ENCODE data around the gene ARHGEF26.

ARHGEF26 gene

DNA sequence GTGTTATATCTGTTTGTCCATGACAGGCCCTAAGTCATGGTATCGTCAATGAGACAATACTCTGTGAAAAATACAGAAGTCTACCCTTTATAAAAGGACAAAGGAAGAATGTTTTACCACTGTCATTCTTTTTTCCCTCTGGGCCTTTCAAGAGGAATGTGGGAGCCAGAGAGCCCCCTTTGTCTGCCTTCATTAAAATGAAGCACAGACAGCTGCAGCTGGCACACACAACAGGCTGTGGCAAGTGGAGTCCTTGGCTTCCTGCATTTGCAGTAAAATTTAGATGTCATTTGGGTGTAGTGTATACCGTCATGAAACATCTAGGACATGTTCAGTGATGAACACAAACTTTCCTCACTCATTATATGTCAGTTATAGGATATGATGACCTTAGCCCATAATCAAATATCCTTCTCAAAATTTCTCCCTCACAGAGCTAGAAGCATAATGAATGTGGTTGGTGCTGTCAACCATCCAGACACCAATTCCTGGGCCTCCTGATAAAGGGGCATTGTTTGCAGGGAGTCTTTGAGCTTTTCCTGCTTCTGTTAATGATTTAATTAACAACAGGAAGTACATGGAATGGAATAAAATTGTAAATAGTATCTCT lies 126.7 kb downstream of the ARHGEF26 start:
- Histone ChIP-seq H3K9me3 (ENCODE audit: control insufficient read depth, insufficient read depth, low read length) (no peaks in the 10 kb centered on the region), H3K27ac (ENCODE audit: low read length) (no peak overlapping the region), H3K4me3 (ENCODE audit: low read length) (no peak overlapping the region), H3K36me3 (ENCODE audit: control insufficient read depth, insufficient read depth, low read length) (no peaks in the 10 kb centered on the region), H3K27me3 (ENCODE audit: control insufficient read depth, insufficient read depth, low read length) (no peaks in the 10 kb centered on the region), H3K4me1 (ENCODE audit: control insufficient read depth, insufficient read depth, low read length) (peaks cover 1% of the 10 kb centered on the region; the same call in 1 of the 2 replicates)
- DNase-seq (ENCODE audit: low read depth, low spot score) = no peak
- no CpG with 5 or more reads among the region's 2 CpGs for WGBS (ENCODE audit: insufficient coverage, insufficient read length)

- Histone ChIP-seq H3K36me3 (ENCODE audit: control insufficient read depth, insufficient read depth, low read length) (0 out of 2 replicates have a peak, but pooled peaks cover 3% of the 10 kb centered on the region), H3K27ac (ENCODE audit: low read length) (no peak overlapping the region), H3K4me3 (ENCODE audit: low read length) (no peak overlapping the region), H3K27me3 (ENCODE audit: control insufficient read depth, insufficient read depth, low read length) (no peaks in the 10 kb centered on the region), H3K9me3 (ENCODE audit: control insufficient read depth, insufficient read depth, low read length) (no peaks in the 10 kb centered on the region), H3K4me1 (ENCODE audit: control insufficient read depth, insufficient read depth, low read length) (peaks cover 1% of the 10 kb centered on the region; the same call in 1 of the 2 replicates)
- no peak for DNase-seq (ENCODE audit: low read depth, low spot score)
- WGBS (ENCODE audit: insufficient coverage, insufficient read length) = no CpG with 5 or more reads among the region's 4 CpGs
Observed at GRCh38 chr3:154250291-154250690, 129.1 kb downstream of the ARHGEF26 start.

GRCh38 chr3:154251610-154252009 lies 130.4 kb downstream of the ARHGEF26 start:
- no peak overlapping the region for H3K4me3 ChIP-seq (ENCODE audit: low read length)
- H3K27me3 ChIP-seq (ENCODE audit: control insufficient read depth, insufficient read depth, low read length) = no peaks in the 10 kb centered on the region
- H3K36me3 ChIP-seq (ENCODE audit: control insufficient read depth, insufficient read depth, low read length) = peaks cover 3% of the 10 kb centered on the region; the same call in 1 of the 2 replicates
- no peaks in the 10 kb centered on the region for H3K9me3 ChIP-seq (ENCODE audit: control insufficient read depth, insufficient read depth, low read length)
- WGBS (ENCODE audit: insufficient coverage, insufficient read length) = no CpG with 5 or more reads among the region's 3 CpGs
- peaks cover 1% of the 10 kb centered on the region; the same call in 1 of the 2 replicates for H3K4me1 ChIP-seq (ENCODE audit: control insufficient read depth, insufficient read depth, low read length)
- no peak overlapping the region for H3K27ac ChIP-seq (ENCODE audit: low read length)
- DNase-seq (ENCODE audit: low read depth, low spot score) = no peak

DNA sequence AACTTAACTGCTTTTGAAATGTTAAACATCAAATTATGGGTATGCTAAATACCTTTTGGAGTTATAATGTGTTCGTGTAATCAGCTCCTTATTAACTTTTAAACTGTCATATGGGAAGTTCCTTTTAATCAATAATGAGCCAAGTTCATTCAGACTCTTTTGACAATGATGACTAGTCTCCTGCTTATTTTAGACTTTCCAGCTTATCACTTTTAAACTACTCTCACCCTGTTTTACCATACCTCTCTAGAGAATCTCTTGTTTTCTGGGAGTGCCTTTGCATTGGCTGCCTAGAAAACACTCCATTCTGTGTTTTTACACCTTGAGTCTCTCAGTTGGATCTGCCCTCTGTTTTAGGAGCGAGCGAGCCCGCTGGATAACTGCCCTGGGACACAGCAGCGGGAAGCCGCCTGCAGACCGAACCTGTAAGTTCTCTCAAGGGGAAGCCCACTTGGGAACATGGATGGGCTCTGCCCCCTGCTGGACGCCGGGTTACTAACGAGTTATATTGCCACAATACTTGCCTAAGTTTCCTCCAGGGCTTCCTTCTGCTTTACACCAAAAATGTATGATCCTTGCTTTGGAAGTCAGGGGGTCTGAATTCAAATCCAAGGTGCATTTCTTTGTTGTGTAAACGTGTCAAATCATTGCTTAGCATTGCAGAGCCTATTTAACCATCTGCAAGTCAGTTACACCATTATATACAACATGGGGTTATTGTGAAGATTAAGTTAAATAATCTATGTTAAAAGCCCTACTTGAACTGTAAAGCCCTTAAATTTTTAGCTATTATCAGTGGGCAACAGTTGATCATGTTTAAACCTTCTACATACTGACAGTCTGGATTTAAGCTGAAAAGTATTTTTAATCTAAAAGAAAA lies 131.8 kb downstream of the ARHGEF26 start:
- no peaks in the 10 kb centered on the region for H3K9me3 ChIP-seq (ENCODE audit: control insufficient read depth, insufficient read depth, low read length)
- peak; percentile 73 for DNase-seq (ENCODE audit: low read depth, low spot score)
- no CpG with 5 or more reads among the region's 11 CpGs for WGBS (ENCODE audit: insufficient coverage, insufficient read length)
- H3K36me3 ChIP-seq (ENCODE audit: control insufficient read depth, insufficient read depth, low read length) = peaks cover 5% of the 10 kb centered on the region; the same call in 1 of the 2 replicates
- no peak overlapping the region for H3K4me3 ChIP-seq (ENCODE audit: low read length)
- H3K27ac ChIP-seq (ENCODE audit: low read length) = no peak overlapping the region
- H3K27me3 ChIP-seq (ENCODE audit: control insufficient read depth, insufficient read depth, low read length) = no peaks in the 10 kb centered on the region
- H3K4me1 ChIP-seq (ENCODE audit: control insufficient read depth, insufficient read depth, low read length) = 0 out of 2 replicates have a peak, but pooled peaks cover 1% of the 10 kb centered on the region

DNA sequence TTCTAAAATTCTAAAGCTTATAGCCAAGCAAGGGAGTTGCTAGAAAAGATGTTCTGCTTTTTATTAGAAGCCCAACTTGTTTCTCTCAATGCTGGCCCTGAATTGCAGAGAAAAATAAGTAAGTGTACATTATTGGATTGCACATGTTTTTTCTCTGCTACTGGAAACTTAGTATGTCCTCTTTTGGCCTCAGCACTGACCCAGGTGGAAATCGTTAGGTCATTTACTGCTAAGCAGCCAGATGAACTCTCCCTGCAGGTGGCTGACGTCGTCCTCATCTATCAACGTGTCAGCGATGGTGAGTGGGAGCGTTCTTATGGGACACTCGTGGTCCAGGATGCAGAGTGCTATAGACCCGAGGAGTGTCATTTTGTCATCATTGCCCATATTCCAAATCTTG lies 133.3 kb downstream of the ARHGEF26 start:
- no peak for DNase-seq (ENCODE audit: low read depth, low spot score)
- Histone ChIP-seq H3K4me3 (ENCODE audit: low read length) (no peak overlapping the region), H3K27ac (ENCODE audit: low read length) (no peak overlapping the region), H3K4me1 (ENCODE audit: control insufficient read depth, insufficient read depth, low read length) (no peaks in the 10 kb centered on the region), H3K36me3 (ENCODE audit: control insufficient read depth, insufficient read depth, low read length) (peaks cover 8% of the 10 kb centered on the region; the same call in 1 of the 2 replicates), H3K9me3 (ENCODE audit: control insufficient read depth, insufficient read depth, low read length) (no peaks in the 10 kb centered on the region), H3K27me3 (ENCODE audit: control insufficient read depth, insufficient read depth, low read length) (no peaks in the 10 kb centered on the region)
- WGBS (ENCODE audit: insufficient coverage, insufficient read length) = no CpG with 5 or more reads among the region's 8 CpGs

DNA sequence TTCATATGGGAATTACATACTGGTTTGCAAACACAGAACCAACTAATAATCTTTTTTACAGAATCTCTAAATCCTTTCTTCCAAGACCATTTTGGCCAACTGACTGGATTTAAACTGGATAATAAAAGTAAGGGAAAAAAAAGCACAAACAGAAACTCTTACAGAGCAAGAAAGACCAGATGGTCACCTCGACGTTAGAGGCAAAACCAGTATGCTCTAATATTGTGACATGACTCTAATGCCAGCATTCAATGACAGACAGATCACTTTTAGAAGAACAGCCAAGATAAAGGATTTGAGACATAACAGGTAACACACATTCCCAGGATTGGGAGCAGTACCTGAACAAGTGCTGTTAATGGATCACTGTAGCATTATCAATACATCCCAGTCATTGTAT lies 152.2 kb downstream of the ARHGEF26 start:
- WGBS (ENCODE audit: insufficient coverage, insufficient read length) = no CpG with 5 or more reads among the region's 2 CpGs
- H3K9me3 ChIP-seq (ENCODE audit: control insufficient read depth, insufficient read depth, low read length) = no peaks in the 10 kb centered on the region
- DNase-seq (ENCODE audit: low read depth, low spot score) = no peak
- H3K27me3 ChIP-seq (ENCODE audit: control insufficient read depth, insufficient read depth, low read length) = no peaks in the 10 kb centered on the region
- H3K4me1 ChIP-seq (ENCODE audit: control insufficient read depth, insufficient read depth, low read length) = no peaks in the 10 kb centered on the region
- no peak overlapping the region for H3K4me3 ChIP-seq (ENCODE audit: low read length)
- H3K36me3 ChIP-seq (ENCODE audit: control insufficient read depth, insufficient read depth, low read length) = peaks cover 15% of the 10 kb centered on the region; the same call in 1 of the 2 replicates
- no peak overlapping the region for H3K27ac ChIP-seq (ENCODE audit: low read length)

DNA sequence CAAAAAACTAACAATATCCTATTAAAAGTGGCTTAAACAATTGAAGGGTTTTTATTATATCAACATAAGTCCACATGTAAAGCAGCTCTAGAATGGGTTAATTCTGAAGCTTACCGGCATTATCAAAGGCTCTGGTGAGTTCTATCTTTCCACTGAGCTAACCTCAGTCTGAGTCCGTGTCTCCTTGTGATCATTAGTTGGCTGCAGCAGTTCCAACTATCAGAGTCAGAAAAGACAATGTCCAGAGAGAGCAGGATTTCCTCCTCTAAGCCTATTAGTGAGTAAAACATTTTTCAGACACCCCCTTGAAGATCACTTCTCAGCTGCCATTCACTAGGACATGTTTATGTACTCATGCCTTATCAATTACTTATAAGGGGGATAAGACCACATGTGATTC lies 153.2 kb downstream of the ARHGEF26 start:
- no peaks in the 10 kb centered on the region for H3K4me1 ChIP-seq (ENCODE audit: control insufficient read depth, insufficient read depth, low read length)
- H3K9me3 ChIP-seq (ENCODE audit: control insufficient read depth, insufficient read depth, low read length) = no peaks in the 10 kb centered on the region
- DNase-seq (ENCODE audit: low read depth, low spot score) = no peak
- no peak overlapping the region for H3K27ac ChIP-seq (ENCODE audit: low read length)
- no peak overlapping the region for H3K4me3 ChIP-seq (ENCODE audit: low read length)
- H3K36me3 ChIP-seq (ENCODE audit: control insufficient read depth, insufficient read depth, low read length) = peaks cover 15% of the 10 kb centered on the region; the same call in 1 of the 2 replicates
- WGBS (ENCODE audit: insufficient coverage, insufficient read length) = no CpG with 5 or more reads among the region's 2 CpGs
- H3K27me3 ChIP-seq (ENCODE audit: control insufficient read depth, insufficient read depth, low read length) = no peaks in the 10 kb centered on the region

DNA sequence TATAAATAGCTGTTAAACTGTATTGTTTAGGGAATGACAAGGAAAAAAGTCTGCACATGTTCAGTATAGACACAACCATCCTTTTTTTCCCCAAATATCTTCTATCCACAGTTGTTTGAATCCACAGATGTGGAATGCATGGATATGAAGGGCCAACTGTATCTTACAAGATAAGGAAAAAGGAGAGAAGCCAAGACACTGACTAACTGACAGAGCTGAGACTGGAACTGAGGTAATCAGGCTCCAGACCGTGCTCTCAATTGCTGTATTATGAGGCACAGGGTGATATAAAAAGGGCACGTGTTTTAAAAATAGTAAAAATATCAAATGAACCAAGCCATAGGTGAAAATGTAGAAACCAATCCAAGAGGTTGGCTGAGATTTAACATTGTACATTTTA lies 154.1 kb downstream of the ARHGEF26 start:
- H3K4me3 ChIP-seq (ENCODE audit: low read length) = no peak overlapping the region
- WGBS (ENCODE audit: insufficient coverage, insufficient read length) = no CpG with 5 or more reads among the region's 2 CpGs
- H3K4me1 ChIP-seq (ENCODE audit: control insufficient read depth, insufficient read depth, low read length) = no peaks in the 10 kb centered on the region
- DNase-seq (ENCODE audit: low read depth, low spot score) = no peak
- H3K27ac ChIP-seq (ENCODE audit: low read length) = no peak overlapping the region
- peaks cover 15% of the 10 kb centered on the region; the same call in 1 of the 2 replicates for H3K36me3 ChIP-seq (ENCODE audit: control insufficient read depth, insufficient read depth, low read length)
- H3K9me3 ChIP-seq (ENCODE audit: control insufficient read depth, insufficient read depth, low read length) = no peaks in the 10 kb centered on the region
- no peaks in the 10 kb centered on the region for H3K27me3 ChIP-seq (ENCODE audit: control insufficient read depth, insufficient read depth, low read length)

DNA sequence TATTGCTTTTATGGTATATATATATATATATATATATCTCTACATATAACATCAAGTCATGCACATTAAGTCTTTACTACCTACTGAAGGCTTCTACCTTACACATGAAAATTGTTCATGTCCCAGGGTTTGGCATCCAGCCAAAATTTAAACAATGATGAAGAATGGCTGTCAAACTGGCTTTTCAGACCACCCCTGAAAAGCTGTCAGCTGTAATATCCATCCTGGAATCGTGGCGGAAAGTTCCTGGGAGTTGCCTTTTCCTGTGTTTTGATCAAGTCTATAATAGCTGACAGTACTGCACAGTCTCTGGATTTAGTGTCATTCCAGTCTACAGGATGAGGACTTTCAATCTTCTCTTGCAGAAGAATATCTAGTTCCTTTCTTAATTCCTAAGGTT lies 154.8 kb downstream of the ARHGEF26 start:
- no peak for DNase-seq (ENCODE audit: low read depth, low spot score)
- Histone ChIP-seq H3K27ac (ENCODE audit: low read length) (no peak overlapping the region), H3K27me3 (ENCODE audit: control insufficient read depth, insufficient read depth, low read length) (no peaks in the 10 kb centered on the region), H3K4me3 (ENCODE audit: low read length) (no peak overlapping the region), H3K9me3 (ENCODE audit: control insufficient read depth, insufficient read depth, low read length) (no peaks in the 10 kb centered on the region), H3K36me3 (ENCODE audit: control insufficient read depth, insufficient read depth, low read length) (peaks cover 15% of the 10 kb centered on the region; the same call in 1 of the 2 replicates), H3K4me1 (ENCODE audit: control insufficient read depth, insufficient read depth, low read length) (no peaks in the 10 kb centered on the region)
- WGBS (ENCODE audit: insufficient coverage, insufficient read length) = no CpG with 5 or more reads among the region's 2 CpGs

DNA sequence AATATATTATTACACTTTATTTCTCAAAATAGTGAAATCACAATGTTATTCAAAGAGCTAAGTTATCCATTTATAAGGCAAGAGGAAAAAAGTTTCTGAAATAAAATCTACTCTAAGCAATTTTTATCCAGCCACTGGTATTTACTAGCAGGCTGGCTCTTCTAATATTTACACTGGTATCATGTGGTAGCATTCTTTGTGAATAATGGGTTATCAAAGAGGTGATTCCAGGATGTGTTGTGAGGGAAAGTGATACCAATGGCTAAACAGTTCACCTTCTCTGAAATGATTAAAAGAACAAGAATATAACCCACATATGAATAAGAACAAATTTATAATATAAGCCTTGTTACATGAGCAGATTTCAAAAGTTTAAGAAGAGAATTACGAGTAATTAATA lies 159.0 kb downstream of the ARHGEF26 start:
- no CpG with 5 or more reads among the region's 1 CpG for WGBS (ENCODE audit: insufficient coverage, insufficient read length)
- H3K36me3 ChIP-seq (ENCODE audit: control insufficient read depth, insufficient read depth, low read length) = peaks cover 7% of the 10 kb centered on the region; the same call in 1 of the 2 replicates
- H3K27me3 ChIP-seq (ENCODE audit: control insufficient read depth, insufficient read depth, low read length) = no peaks in the 10 kb centered on the region
- H3K27ac ChIP-seq (ENCODE audit: low read length) = no peak overlapping the region
- no peaks in the 10 kb centered on the region for H3K9me3 ChIP-seq (ENCODE audit: control insufficient read depth, insufficient read depth, low read length)
- H3K4me1 ChIP-seq (ENCODE audit: control insufficient read depth, insufficient read depth, low read length) = no peaks in the 10 kb centered on the region
- H3K4me3 ChIP-seq (ENCODE audit: low read length) = no peak overlapping the region
- no peak for DNase-seq (ENCODE audit: low read depth, low spot score)

All from iPS DF 6.9 (cell line).